DOHH2 (cell line): Measurements from ENCODE around the gene PTPRC.

Experiments
- CTCF ChIP-seq: fragments of 200-600 bp; sonication (generic); IDR thresholded peaks from one replicate; pipeline ENCODE4 v1.5.1; 2014; ENCODE audit warnings: antibody characterized with exemption, mild to moderate bottlenecking, low read depth, low read length; ENCODE audit not compliant: poor library complexity, severe bottlenecking
- EZH2phosphoT487 ChIP-seq: fragments of 200-600 bp; sonication (generic); IDR thresholded peaks from 2 replicates; pipeline ENCODE4 v1.6.1; 2017; ENCODE audit warnings: borderline replicate concordance, mild to moderate bottlenecking, antibody characterized with exemption, low read length, moderate library complexity, mixed read lengths

GRCh38 chr1:198756470-198756869 lies 117.6 kb downstream of the PTPRC start:
- TF ChIP-seq CTCF (no peak), EZH2phosphoT487 (no peak)
